Measurements from ENCODE around the gene TMEM40. TPM values are rescaled to one million over a fixed set of nuclear protein-coding genes. Genes with fewer than 3 reads are reported as not detected.

The TMEM40 gene
- polyA plus RNA-seq, 1 of the 3 experiments (the other 2 are of a cell fraction), result 0.05 TPM

DNA sequence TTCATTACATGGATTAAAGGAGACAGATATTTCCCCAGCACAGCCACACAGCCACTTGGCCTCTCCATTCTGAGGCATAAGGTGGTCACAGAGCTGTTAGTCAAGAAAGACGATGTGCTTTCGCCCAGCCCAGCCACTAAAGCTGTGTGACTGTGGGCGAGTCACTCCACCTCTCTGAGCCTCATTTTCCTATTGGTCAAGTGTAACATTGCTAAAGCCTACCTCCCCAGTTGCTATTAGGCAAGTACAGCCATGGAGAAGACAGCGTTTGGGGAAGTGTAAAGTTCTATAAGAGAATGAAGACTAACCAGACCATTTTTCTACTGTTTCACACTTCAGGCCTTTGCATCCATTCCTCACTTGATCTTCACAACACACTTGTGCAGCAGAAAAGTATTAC is 24.1 kb downstream of the TMEM40 start:
- Histone ChIP-seq H3K36me3 (replicated peaks in 1 of 2; ENCODE audit: control insufficient read depth in 1 of 2, insufficient read depth in 2 of 2, low read length in 1 of 2) (no peaks in the 10 kb centered on the region), H3K27me3 (ENCODE audit: insufficient read depth) (no peaks in the 10 kb centered on the region), H3K9me2 (no peaks in the 10 kb centered on the region), H3K79me2 (ENCODE audit: insufficient read depth) (no peaks in the 10 kb centered on the region), H3F3A (replicated peaks; ENCODE audit: insufficient read depth) (no peaks in the 10 kb centered on the region), H3K4me2 (no peak overlapping the region), H3K9ac (no peak overlapping the region), H4K20me1 (ENCODE audit: insufficient read depth) (no peaks in the 10 kb centered on the region), H3K27ac (ENCODE audit: low read depth in 2 of 2, low read length in 1 of 2) (no peak overlapping the region), H3K9me3 (no peaks in the 10 kb centered on the region), H3K4me3 (ENCODE audit: low read depth in 2 of 2, low read length in 1 of 2) (no peak overlapping the region), H3K4me1 (ENCODE audit: control insufficient read depth in 1 of 2, insufficient read depth in 2 of 2, low read depth in 1 of 2, low read length in 1 of 2) (no peaks in the 10 kb centered on the region), H2AFZ (ENCODE audit: low read depth) (no peak overlapping the region)
- no peak for DNase-seq
- CTCF ChIA-PET, result interaction anchor here (1.3 kb wide), 1 partner anchor 15 kb away, joined by 5 read pairs; no protein-coding TSS in a partner anchor
- WGBS (ENCODE audit: low lambda C conversion rate), result 83% methylated on average over 4 of the region's 4 CpGs
- POLR2A ChIA-PET, result no interaction called here
- TF ChIP-seq GABPA (IDR thresholded peaks at IDR 0.05; ENCODE audit: low read depth) (no peak), RFX5 (IDR thresholded peaks at IDR 0.05; ENCODE audit: low read length) (no peak), MAX (IDR thresholded peaks at IDR 0.05; ENCODE audit: low read depth) (no peak), EP300 (IDR thresholded peaks at IDR 0.05; ENCODE audit: borderline replicate concordance in 1 of 2, low read depth in 1 of 2, low read length in 1 of 2) (no peak), YY1 (IDR thresholded peaks at IDR 0.05; ENCODE audit: low read depth) (no peak)
- TF ChIP-seq, protein P1, sequence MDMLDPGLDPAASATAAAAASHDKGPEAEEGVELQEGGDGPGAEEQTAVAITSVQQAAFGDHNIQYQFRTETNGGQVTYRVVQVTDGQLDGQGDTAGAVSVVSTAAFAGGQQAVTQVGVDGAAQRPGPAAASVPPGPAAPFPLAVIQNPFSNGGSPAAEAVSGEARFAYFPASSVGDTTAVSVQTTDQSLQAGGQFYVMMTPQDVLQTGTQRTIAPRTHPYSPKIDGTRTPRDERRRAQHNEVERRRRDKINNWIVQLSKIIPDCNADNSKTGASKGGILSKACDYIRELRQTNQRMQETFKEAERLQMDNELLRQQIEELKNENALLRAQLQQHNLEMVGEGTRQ (IDR thresholded peaks at IDR 0.05; ENCODE audit: borderline replicate concordance, low read depth, low read length), result no peak

DNA sequence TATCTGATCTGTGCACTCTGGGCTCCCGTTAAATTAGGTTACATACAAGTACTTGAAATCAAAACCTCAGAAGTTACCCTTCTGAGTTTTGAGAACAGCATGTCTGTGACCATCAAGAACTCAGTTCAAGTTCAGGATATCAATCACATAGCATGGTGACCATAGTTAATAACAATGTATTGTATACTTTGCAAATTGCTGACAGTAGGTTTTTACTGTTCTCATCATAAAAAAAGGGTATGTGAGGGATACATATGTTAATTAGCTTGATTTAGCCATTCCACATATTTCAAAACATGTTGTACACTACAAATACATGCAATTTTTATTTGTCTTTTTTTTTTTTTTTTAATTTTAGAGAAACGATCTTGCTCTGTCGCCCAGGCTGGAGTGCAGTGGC is 25.5 kb downstream of the TMEM40 start:
- no peaks in the 10 kb centered on the region for H3K27me3 ChIP-seq (ENCODE audit: insufficient read depth)
- no peaks in the 10 kb centered on the region for H4K20me1 ChIP-seq (ENCODE audit: insufficient read depth)
- ChIA-PET CTCF (interaction anchor here (1.3 to 1.7 kb wide), 2 partner anchors 14 to 27 kb away, joined by 5 to 6 read pairs; no protein-coding TSS in a partner anchor), POLR2A (no interaction called here)
- H3K4me3 ChIP-seq (ENCODE audit: low read depth in 2 of 2, low read length in 1 of 2), result no peak overlapping the region
- 63% methylated on average over 3 of the region's 3 CpGs for WGBS (ENCODE audit: low lambda C conversion rate)
- no peaks in the 10 kb centered on the region for H3K79me2 ChIP-seq (ENCODE audit: insufficient read depth)
- H3K27ac ChIP-seq (ENCODE audit: low read depth in 2 of 2, low read length in 1 of 2), result no peak overlapping the region
- no peaks in the 10 kb centered on the region for H3K36me3 ChIP-seq (replicated peaks in 1 of 2; ENCODE audit: control insufficient read depth in 1 of 2, insufficient read depth in 2 of 2, low read length in 1 of 2)
- DNase-seq, result no peak
- no peak overlapping the region for H3K4me2 ChIP-seq
- no peak overlapping the region for H3K9ac ChIP-seq
- H3K9me2 ChIP-seq, result no peaks in the 10 kb centered on the region
- peaks cover 6 to 8% of the 10 kb centered on the region in 2 experiments; a peak in 2 of 4 replicates for H3K4me1 ChIP-seq (ENCODE audit: control insufficient read depth in 1 of 2, insufficient read depth in 2 of 2, low read depth in 1 of 2, low read length in 1 of 2)
- no peaks in the 10 kb centered on the region for H3K9me3 ChIP-seq
- H3F3A ChIP-seq (replicated peaks; ENCODE audit: insufficient read depth), result no peaks in the 10 kb centered on the region
- H2AFZ ChIP-seq (ENCODE audit: low read depth), result no peak overlapping the region
- TF ChIP-seq FOSL2 (IDR thresholded peaks at IDR 0.05; ENCODE audit: borderline replicate concordance, low read depth), result no peak
- TF ChIP-seq, protein P2, sequence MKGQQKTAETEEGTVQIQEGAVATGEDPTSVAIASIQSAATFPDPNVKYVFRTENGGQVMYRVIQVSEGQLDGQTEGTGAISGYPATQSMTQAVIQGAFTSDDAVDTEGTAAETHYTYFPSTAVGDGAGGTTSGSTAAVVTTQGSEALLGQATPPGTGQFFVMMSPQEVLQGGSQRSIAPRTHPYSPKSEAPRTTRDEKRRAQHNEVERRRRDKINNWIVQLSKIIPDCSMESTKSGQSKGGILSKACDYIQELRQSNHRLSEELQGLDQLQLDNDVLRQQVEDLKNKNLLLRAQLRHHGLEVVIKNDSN (IDR thresholded peaks at IDR 0.05; ENCODE audit: borderline replicate concordance, low read depth), result no peak
- TF ChIP-seq POLR2AphosphoS5 (IDR thresholded peaks at IDR 0.05; ENCODE audit: low read depth, low read length), result no peak
- TF ChIP-seq, protein P1 (IDR thresholded peaks at IDR 0.05; ENCODE audit: borderline replicate concordance, low read depth, low read length), result no peak
- TF ChIP-seq TCF12 (IDR thresholded peaks at IDR 0.05), result no peak
- no peak for TF ChIP-seq MAX (IDR thresholded peaks at IDR 0.05; ENCODE audit: low read depth)
- no peak for TF ChIP-seq MXI1 (IDR thresholded peaks at IDR 0.05; ENCODE audit: low read depth, low read length)
- TF ChIP-seq TEAD4 (IDR thresholded peaks at IDR 0.05; ENCODE audit: borderline replicate concordance, insufficient read depth), result no peak
- no peak for TF ChIP-seq TAF1 (IDR thresholded peaks at IDR 0.05; ENCODE audit: borderline replicate concordance, low read depth, low read length)
- TF ChIP-seq CHD2 (IDR thresholded peaks at IDR 0.05; ENCODE audit: low read length, partially characterized antibody), result no peak
- no peak for TF ChIP-seq FOXJ3 (CRISPR knock-in tag; IDR thresholded peaks at IDR 0.05)
- no peak for TF ChIP-seq RFX5 (IDR thresholded peaks at IDR 0.05; ENCODE audit: low read length)
- TF ChIP-seq, protein P3, sequence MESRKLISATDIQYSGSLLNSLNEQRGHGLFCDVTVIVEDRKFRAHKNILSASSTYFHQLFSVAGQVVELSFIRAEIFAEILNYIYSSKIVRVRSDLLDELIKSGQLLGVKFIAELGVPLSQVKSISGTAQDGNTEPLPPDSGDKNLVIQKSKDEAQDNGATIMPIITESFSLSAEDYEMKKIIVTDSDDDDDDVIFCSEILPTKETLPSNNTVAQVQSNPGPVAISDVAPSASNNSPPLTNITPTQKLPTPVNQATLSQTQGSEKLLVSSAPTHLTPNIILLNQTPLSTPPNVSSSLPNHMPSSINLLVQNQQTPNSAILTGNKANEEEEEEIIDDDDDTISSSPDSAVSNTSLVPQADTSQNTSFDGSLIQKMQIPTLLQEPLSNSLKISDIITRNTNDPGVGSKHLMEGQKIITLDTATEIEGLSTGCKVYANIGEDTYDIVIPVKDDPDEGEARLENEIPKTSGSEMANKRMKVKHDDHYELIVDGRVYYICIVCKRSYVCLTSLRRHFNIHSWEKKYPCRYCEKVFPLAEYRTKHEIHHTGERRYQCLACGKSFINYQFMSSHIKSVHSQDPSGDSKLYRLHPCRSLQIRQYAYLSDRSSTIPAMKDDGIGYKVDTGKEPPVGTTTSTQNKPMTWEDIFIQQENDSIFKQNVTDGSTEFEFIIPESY (IDR thresholded peaks at IDR 0.05; ENCODE audit: borderline replicate concordance, low read depth), result no peak
- no peak for TF ChIP-seq YY1 (IDR thresholded peaks at IDR 0.05; ENCODE audit: low read depth)
- no peak for TF ChIP-seq REST (IDR thresholded peaks at IDR 0.05; ENCODE audit: low read depth, low read length)
- TF ChIP-seq EP300 (IDR thresholded peaks at IDR 0.05; ENCODE audit: borderline replicate concordance in 1 of 2, low read depth in 1 of 2, low read length in 1 of 2), result no peak

All from SK-N-SH (cell line).